T-helper 2 cell treated with Interferon-gamma antibody and Interleukin-4, amounts not matched to agents 5 μg/mL and 100 μg/mL, for 36 hours (primary cell): ENCODE data around the gene REEP3.
"Not testable (repeated sequence)": the region's sequence is repeated elsewhere in the genome, so short reads cannot be mapped to it uniquely, and the experiment has no call there.

Experiments
- DNase-seq: peaks from one replicate; pipeline ENCODE4 v3.0.0; 2021; ENCODE audit warnings: low spot score
- H3K27ac Mint-ChIP-seq: one replicate; pipeline ENCODE4 v1.8.0; 2021; ENCODE audit warnings: mild to moderate bottlenecking, mixed read lengths
- H3K27me3 Mint-ChIP-seq: one replicate; pipeline ENCODE4 v1.8.0; 2021; ENCODE audit warnings: low read depth, mixed read lengths
- H3K36me3 Mint-ChIP-seq: one replicate; pipeline ENCODE4 v1.8.0; 2021; ENCODE audit warnings: low read depth, mixed read lengths
- H3K4me1 Mint-ChIP-seq: one replicate; pipeline ENCODE4 v1.8.0; 2021; ENCODE audit warnings: low read depth, mixed read lengths
- H3K4me3 Mint-ChIP-seq: one replicate; pipeline ENCODE4 v1.8.0; 2022; ENCODE audit warnings: mild to moderate bottlenecking, moderate library complexity, mixed read lengths
- H3K9me3 Mint-ChIP-seq: one replicate; pipeline ENCODE4 v1.8.0; 2021; ENCODE audit warnings: mixed read lengths

Gene REEP3

DNA sequence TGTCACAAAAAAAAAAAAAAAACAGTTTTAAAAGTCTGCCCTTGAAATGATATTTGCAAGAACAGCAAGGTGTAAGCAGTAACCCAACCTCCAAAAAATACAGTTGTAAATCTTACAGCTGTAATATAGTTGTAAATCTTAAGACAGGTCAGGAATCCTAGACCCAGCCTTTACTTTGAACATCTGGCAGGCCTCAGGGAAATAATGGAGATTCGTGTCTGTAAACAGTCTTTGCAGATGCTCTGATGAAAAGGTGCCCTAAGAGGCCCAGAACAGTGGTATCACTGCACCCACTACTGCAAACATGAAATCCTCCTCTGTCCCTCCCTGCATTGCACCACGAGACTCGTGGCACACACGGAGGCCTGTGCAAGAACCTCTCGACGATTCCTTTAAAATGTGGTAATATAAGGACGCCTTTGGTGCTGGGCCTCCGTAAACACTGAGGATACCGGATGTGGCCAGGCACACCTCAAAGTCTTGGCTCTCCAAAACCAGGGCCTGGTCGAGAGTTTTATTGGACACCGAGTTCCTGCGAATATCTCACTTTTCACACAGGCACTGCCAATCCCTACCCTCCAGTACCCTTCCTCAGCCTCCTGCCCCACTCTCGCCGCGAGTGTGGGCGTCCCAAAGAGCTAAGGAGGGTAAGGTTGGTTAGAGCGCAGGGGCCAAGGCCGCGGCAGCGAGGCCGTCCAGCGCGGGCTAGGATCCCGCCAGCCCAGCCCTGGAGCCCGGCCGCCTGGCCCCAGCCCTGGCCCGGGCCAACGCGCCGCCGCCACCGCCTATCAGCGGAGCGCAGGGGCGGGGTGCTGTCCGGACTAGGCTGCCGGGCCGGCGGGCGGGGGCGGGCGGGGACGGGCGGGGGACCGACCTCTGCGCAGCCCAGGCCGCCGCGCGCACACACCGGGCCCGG, at the start of gene REEP3:
Gene REEP3, plus strand, starts transcription at position 902 of the 916 bp plus-strand sequence. CDS start 145 bp downstream, outside the sequence.
- peak within 1 kb of the TSS; percentile 87 for H3K27ac Mint-ChIP-seq
- H3K9me3 Mint-ChIP-seq: no peaks in the 10 kb centered on the region
- H3K4me3 Mint-ChIP-seq: peak within 1 kb of the TSS; percentile 81
- peaks cover 19% of the 10 kb centered on the region for H3K36me3 Mint-ChIP-seq
- peaks cover 3% of the 10 kb centered on the region for H3K27me3 Mint-ChIP-seq
- DNase-seq: peak; percentile 67
- H3K4me1 Mint-ChIP-seq: peaks cover 56% of the 10 kb centered on the region

GRCh38 chr10:63474488-63474887, 46.7 kb upstream of the REEP3 start:
- Mint-ChIP-seq H3K27ac (no peak overlapping the region), H3K27me3 (no peaks in the 10 kb centered on the region), H3K9me3 (no peaks in the 10 kb centered on the region), H3K36me3 (no peaks in the 10 kb centered on the region), H3K4me1 (peaks cover 3% of the 10 kb centered on the region), H3K4me3 (no peak overlapping the region)
- DNase-seq: no peak

DNA sequence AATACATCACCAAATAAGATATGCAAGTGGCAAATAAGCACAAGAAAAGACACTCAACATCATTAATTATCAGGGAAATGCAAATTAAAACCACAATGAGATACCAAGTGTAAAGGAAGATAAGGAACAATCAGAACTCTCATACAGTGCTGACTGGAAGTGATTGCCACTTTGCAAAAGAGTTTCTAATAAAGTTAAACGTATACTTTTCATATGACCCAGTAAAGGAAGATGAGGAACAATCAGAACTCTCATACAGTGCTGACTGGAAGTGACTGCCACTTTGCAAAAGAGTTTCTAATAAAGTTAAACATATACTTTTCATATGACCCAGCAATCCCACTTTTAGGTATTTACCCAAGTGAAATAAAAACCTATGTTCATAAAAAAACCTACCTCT, 43.3 kb upstream of the REEP3 start:
- Mint-ChIP-seq H3K27me3 (no peaks in the 10 kb centered on the region), H3K4me1 (peaks cover 2% of the 10 kb centered on the region), H3K4me3 (no peak overlapping the region), H3K9me3 (no peaks in the 10 kb centered on the region), H3K36me3 (no peaks in the 10 kb centered on the region), H3K27ac (no peak overlapping the region)
- no peak for DNase-seq

DNA sequence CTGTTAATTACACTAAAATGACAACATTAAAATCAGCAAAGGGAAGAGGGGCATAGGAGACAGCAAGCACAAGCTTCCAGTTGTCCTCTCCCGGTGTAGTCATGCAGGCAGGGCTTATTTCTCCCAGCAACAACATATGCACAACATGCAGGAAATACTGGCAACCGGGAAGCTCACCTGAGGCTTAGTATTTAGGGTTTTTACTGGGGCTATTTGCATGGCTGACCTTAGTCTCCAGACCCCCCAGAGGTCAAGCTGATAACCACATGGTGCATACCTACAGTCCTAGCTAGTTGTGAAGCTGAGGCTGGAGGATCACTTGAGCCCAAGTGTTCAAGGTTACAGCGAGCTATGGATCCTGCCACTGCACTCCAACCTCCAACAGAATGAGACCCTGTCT, 42.6 kb upstream of the REEP3 start:
- no peak for DNase-seq
- no peaks in the 10 kb centered on the region for H3K9me3 Mint-ChIP-seq
- H3K4me3 Mint-ChIP-seq: no peak overlapping the region
- peaks cover 2% of the 10 kb centered on the region for H3K4me1 Mint-ChIP-seq
- no peaks in the 10 kb centered on the region for H3K36me3 Mint-ChIP-seq
- H3K27me3 Mint-ChIP-seq: no peaks in the 10 kb centered on the region
- H3K27ac Mint-ChIP-seq: no peak overlapping the region

- Mint-ChIP-seq H3K27me3 (no peaks in the 10 kb centered on the region), H3K27ac (no peak overlapping the region), H3K9me3 (no peaks in the 10 kb centered on the region), H3K4me1 (peaks cover 2% of the 10 kb centered on the region), H3K4me3 (no peak overlapping the region), H3K36me3 (no peaks in the 10 kb centered on the region)
- no peak for DNase-seq
Measured at GRCh38 chr10:63480237-63480636, 41.0 kb upstream of the REEP3 start.

DNA sequence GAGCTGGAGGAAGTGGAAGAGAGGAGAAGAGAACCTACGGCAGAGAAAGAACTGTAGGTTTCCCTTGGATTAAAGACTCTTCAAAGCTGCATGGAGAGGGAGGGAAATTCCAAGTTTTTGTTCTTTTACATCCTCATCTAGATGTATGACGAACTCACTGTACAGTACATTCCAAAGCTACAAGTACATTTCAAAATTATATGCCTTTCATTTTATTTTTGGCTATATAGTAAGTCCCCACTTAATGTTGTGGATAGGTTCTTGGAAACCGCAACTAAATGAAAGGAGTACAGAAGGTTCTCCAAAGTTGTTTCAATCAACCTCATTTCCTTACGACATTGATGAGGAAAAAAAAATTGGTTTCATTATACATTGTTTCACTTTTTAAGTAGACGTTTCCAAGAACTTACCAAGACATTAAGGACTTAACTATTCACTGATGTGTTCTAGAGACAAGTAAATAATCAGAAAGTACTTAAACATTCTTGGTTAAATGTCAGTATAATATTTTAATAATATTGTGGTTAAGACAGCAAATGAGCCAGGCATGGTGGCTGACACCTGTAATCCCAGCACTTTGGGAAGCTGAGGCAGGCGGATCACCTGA, 39.3 kb upstream of the REEP3 start:
- Mint-ChIP-seq H3K36me3 (no peaks in the 10 kb centered on the region), H3K27me3 (no peaks in the 10 kb centered on the region), H3K4me3 (no peak overlapping the region), H3K4me1 (no peaks in the 10 kb centered on the region), H3K27ac (no peak overlapping the region), H3K9me3 (no peaks in the 10 kb centered on the region)
- no peak for DNase-seq

DNA sequence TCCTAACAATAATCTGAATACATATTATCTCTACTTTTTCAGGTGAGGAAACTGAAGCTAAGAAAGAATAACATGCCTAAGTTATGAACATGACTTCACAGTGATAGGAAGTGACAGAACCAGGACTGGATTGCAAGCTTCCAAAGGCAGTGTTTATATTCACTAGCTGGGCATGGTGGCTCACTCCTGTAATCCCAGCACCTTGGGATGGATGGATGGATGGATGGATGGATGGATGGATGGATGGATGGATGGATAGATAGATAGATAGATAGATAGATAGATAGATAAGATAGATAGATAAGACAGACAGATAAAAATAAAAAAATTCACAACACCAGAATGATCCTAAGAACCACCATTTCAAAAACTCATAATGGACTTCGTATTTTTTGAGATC, 37.2 kb upstream of the REEP3 start:
- no peak for DNase-seq
- Mint-ChIP-seq H3K4me3 (no peak overlapping the region), H3K36me3 (no peaks in the 10 kb centered on the region), H3K9me3 (no peaks in the 10 kb centered on the region), H3K4me1 (no peaks in the 10 kb centered on the region), H3K27me3 (no peaks in the 10 kb centered on the region), H3K27ac (no peak overlapping the region)

DNA sequence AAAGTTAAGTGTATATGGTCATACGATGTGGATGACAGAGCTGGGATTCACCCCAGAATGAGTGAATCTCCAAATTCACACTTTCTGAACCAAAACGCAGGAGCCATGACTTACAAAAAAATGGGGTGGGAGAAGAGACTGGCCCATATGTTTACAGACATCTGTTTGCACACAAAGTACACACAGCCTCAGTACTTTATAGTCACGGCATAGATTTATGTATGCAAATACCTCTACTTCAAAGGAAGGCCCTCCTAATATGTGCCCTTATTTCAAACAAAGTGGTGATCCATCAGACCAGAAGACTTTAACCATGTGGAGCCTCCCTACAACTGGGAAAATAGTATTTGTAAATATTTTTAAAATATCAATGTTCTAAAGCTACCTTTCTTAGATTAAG, 33.2 kb upstream of the REEP3 start:
- Mint-ChIP-seq H3K4me1 (peaks cover 2% of the 10 kb centered on the region), H3K36me3 (no peaks in the 10 kb centered on the region), H3K4me3 (no peak overlapping the region), H3K27me3 (no peaks in the 10 kb centered on the region), H3K9me3 (no peaks in the 10 kb centered on the region), H3K27ac (no peak overlapping the region)
- no peak for DNase-seq

DNA sequence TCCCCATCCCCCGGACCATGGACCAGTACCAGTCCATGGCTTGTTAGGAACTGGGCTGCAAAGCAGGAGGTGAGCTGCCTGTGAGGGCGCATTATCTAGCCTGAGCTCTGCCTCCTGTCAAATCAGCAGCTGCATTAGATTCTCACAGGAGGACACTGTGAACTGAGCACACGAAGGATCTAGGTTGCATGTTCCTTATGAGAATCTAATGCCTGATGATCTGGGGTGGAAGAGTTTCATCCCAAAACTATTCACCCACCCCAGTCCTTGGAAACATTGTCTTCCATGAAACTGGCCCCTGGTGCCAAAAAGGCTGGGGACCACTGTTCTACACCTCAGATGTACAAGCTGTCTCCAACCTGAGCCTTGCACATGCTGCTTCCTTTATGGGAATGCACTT, 31.4 kb upstream of the REEP3 start:
- Mint-ChIP-seq H3K9me3 (no peaks in the 10 kb centered on the region), H3K27ac (no peak overlapping the region), H3K27me3 (no peaks in the 10 kb centered on the region), H3K4me1 (peaks cover 2% of the 10 kb centered on the region), H3K36me3 (no peaks in the 10 kb centered on the region), H3K4me3 (no peak overlapping the region)
- DNase-seq: no peak

DNA sequence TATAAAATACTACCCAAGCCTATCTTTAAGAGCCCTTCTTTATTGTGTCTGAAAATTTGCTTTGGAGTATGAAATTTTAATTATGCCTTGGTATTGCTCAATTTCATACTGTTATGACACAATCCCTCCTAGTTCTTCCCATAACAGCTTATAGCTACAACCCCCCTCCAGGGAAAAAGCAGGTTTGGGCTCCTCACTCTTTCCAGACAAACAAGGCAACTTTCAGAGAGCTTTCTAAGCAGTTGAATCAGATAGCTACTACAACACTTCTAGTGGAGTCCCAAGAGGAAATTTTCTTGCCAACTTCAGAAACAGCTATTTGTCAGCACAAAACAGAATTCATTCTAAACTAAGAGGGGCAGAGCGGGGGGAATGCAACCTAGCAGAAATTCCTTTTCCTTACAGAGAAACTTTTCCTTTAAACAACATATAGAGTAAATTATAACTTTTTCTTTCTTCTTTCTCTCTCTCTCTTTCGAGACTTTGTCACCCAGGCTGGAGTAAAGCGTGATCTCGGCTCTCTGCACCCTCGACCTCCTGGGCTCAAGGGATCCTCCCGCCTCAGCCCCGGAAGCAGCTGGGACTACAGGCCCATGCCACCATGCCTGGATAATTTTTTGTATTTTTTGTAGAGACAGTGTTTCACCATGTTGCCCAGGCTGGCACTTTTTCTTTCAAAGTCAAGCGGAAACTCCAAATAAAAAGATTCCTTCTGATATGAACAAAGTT, 29.4 kb upstream of the REEP3 start:
- Mint-ChIP-seq H3K27ac (no peak overlapping the region), H3K9me3 (no peaks in the 10 kb centered on the region), H3K36me3 (peaks cover 1% of the 10 kb centered on the region), H3K27me3 (no peaks in the 10 kb centered on the region), H3K4me3 (no peak overlapping the region), H3K4me1 (peaks cover 2% of the 10 kb centered on the region)
- DNase-seq: no peak

GRCh38 chr10:63492317-63492690, 28.9 kb upstream of the REEP3 start:
- not testable (repeated sequence) for H3K4me1 Mint-ChIP-seq, H3K27ac Mint-ChIP-seq, H3K27me3 Mint-ChIP-seq, DNase-seq, H3K36me3 Mint-ChIP-seq, H3K9me3 Mint-ChIP-seq, H3K4me3 Mint-ChIP-seq

- Mint-ChIP-seq H3K36me3 (peaks cover 1% of the 10 kb centered on the region), H3K27ac (no peak overlapping the region), H3K4me3 (no peak overlapping the region), H3K9me3 (no peaks in the 10 kb centered on the region), H3K27me3 (no peaks in the 10 kb centered on the region), H3K4me1 (peaks cover 2% of the 10 kb centered on the region)
- DNase-seq: no peak
Measured at GRCh38 chr10:63493004-63493403, 28.2 kb upstream of the REEP3 start.

- no peaks in the 10 kb centered on the region for H3K27me3 Mint-ChIP-seq
- H3K27ac Mint-ChIP-seq: no peak overlapping the region
- peaks cover 5% of the 10 kb centered on the region for H3K36me3 Mint-ChIP-seq
- H3K4me1 Mint-ChIP-seq: peaks cover 4% of the 10 kb centered on the region
- no peak for DNase-seq
- no peak overlapping the region for H3K4me3 Mint-ChIP-seq
- H3K9me3 Mint-ChIP-seq: no peaks in the 10 kb centered on the region
Measured at GRCh38 chr10:63494951-63495350, 26.2 kb upstream of the REEP3 start.

DNA sequence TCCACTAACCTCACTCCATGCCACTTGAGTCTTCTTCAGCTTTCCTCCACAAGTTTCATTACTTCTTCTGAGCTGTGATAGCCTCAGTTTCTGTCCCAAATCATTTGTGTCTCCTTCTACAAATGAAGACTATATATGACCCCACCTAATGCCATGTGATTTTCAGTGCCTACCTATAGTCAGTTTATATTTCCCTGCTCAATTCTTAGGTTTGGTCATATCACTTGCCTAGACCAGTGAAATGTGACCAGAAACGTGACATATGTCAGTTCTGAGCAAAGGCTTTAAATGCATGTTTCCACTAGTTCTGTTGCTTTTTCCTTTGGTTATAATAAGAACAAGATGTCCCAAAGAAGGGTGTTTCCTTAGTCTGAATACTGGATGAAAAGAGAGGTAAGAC, 24.6 kb upstream of the REEP3 start:
- Mint-ChIP-seq H3K27ac (no peak overlapping the region), H3K4me3 (no peak overlapping the region), H3K4me1 (peaks cover 4% of the 10 kb centered on the region), H3K9me3 (no peaks in the 10 kb centered on the region), H3K27me3 (no peaks in the 10 kb centered on the region), H3K36me3 (peaks cover 9% of the 10 kb centered on the region)
- DNase-seq: no peak
